ENCODE data around the gene EXOSC3. TPM values are rescaled to one million over a fixed set of nuclear protein-coding genes. Genes with fewer than 3 reads are reported as not detected.

EXOSC3 gene
- polyA plus RNA-seq, 3 donors, result 9.8 to 25.2 (median 19.6) TPM

GRCh38 chr9:37740128-37740527, 44.7 kb downstream of the EXOSC3 start:
- Mint-ChIP-seq H3K27me3 (ENCODE audit: low read depth in 3 of 3) (peaks cover 0 to 2% (median 2%) of the 10 kb centered on the region in 3 donors), H3K4me1 (no peaks in the 10 kb centered on the region), H3K9me3 (no peaks in the 10 kb centered on the region), H3K4me3 (no peak overlapping the region), H3K36me3 (no peaks in the 10 kb centered on the region), H3K27ac (no peak overlapping the region)
- no peaks in the 10 kb centered on the region for H3K27me3 ChIP-seq (ENCODE audit: control insufficient read depth in 2 of 2, insufficient read depth in 2 of 2, low read length in 2 of 2)
- no peak for DNase-seq
- no peak overlapping the region for H2AFZ ChIP-seq (ENCODE audit: insufficient read depth, low read depth, low read length, poor library complexity, severe bottlenecking)
- H3K9ac ChIP-seq (ENCODE audit: insufficient read depth, low read length, poor library complexity, severe bottlenecking), result no peak overlapping the region
- no peaks in the 10 kb centered on the region for H3K36me3 ChIP-seq (replicated peaks in 1 of 2; ENCODE audit: control insufficient read depth in 1 of 2, insufficient read depth in 2 of 2, low read length in 2 of 2)
- no peak overlapping the region for H3K27ac ChIP-seq (ENCODE audit: low read depth in 1 of 2, low read length in 2 of 2)
- no peak overlapping the region for H3K4me3 ChIP-seq (replicated peaks in 1 of 3; ENCODE audit: low read depth in 2 of 3, low read length in 3 of 3)
- no peaks in the 10 kb centered on the region for H3K79me2 ChIP-seq (ENCODE audit: insufficient read depth, low read length)
- 94% methylated on average over 16 of the region's 16 CpGs for WGBS (ENCODE audit: insufficient coverage)
- no peak overlapping the region for H3K4me2 ChIP-seq (replicated peaks; ENCODE audit: extremely low read depth, low read length, poor library complexity, severe bottlenecking)
- no peaks in the 10 kb centered on the region for H3K4me1 ChIP-seq (ENCODE audit: control insufficient read depth in 1 of 2, insufficient read depth in 2 of 2, low read length in 2 of 2)
- TF ChIP-seq, protein P1, sequence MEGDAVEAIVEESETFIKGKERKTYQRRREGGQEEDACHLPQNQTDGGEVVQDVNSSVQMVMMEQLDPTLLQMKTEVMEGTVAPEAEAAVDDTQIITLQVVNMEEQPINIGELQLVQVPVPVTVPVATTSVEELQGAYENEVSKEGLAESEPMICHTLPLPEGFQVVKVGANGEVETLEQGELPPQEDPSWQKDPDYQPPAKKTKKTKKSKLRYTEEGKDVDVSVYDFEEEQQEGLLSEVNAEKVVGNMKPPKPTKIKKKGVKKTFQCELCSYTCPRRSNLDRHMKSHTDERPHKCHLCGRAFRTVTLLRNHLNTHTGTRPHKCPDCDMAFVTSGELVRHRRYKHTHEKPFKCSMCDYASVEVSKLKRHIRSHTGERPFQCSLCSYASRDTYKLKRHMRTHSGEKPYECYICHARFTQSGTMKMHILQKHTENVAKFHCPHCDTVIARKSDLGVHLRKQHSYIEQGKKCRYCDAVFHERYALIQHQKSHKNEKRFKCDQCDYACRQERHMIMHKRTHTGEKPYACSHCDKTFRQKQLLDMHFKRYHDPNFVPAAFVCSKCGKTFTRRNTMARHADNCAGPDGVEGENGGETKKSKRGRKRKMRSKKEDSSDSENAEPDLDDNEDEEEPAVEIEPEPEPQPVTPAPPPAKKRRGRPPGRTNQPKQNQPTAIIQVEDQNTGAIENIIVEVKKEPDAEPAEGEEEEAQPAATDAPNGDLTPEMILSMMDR (IDR thresholded peaks at IDR 0.05), result no peak
- H3K9me3 ChIP-seq (replicated peaks in 1 of 2; ENCODE audit: control insufficient read depth in 1 of 2, insufficient read depth in 1 of 2, low read length in 2 of 2), result no peaks in the 10 kb centered on the region
- intact Hi-C loops (cut with micrococcal nuclease), result no loop called here
- H4K20me1 ChIP-seq (ENCODE audit: insufficient read depth, low read length), result no peaks in the 10 kb centered on the region

- no peaks in the 10 kb centered on the region for H3K9me3 ChIP-seq (replicated peaks in 1 of 2; ENCODE audit: control insufficient read depth in 1 of 2, insufficient read depth in 1 of 2, low read length in 2 of 2)
- H3K9ac ChIP-seq (ENCODE audit: insufficient read depth, low read length, poor library complexity, severe bottlenecking), result no peak overlapping the region
- WGBS (ENCODE audit: insufficient coverage), result 97% methylated on average over 4 of the region's 5 CpGs
- no peak overlapping the region for H3K4me2 ChIP-seq (replicated peaks; ENCODE audit: extremely low read depth, low read length, poor library complexity, severe bottlenecking)
- H3K79me2 ChIP-seq (ENCODE audit: insufficient read depth, low read length), result no peaks in the 10 kb centered on the region
- Mint-ChIP-seq H3K27ac (no peak overlapping the region), H3K4me1 (no peaks in the 10 kb centered on the region), H3K4me3 (no peak overlapping the region), H3K9me3 (no peaks in the 10 kb centered on the region), H3K36me3 (no peaks in the 10 kb centered on the region), H3K27me3 (ENCODE audit: low read depth in 3 of 3) (peaks cover 0 to 3% (median 2%) of the 10 kb centered on the region in 3 donors)
- no peaks in the 10 kb centered on the region for H3K27me3 ChIP-seq (ENCODE audit: control insufficient read depth in 2 of 2, insufficient read depth in 2 of 2, low read length in 2 of 2)
- H3K4me1 ChIP-seq (ENCODE audit: control insufficient read depth in 1 of 2, insufficient read depth in 2 of 2, low read length in 2 of 2), result no peaks in the 10 kb centered on the region
- DNase-seq, result no peak
- no peak overlapping the region for H3K27ac ChIP-seq (ENCODE audit: low read depth in 1 of 2, low read length in 2 of 2)
- no peaks in the 10 kb centered on the region for H3K36me3 ChIP-seq (replicated peaks in 1 of 2; ENCODE audit: control insufficient read depth in 1 of 2, insufficient read depth in 2 of 2, low read length in 2 of 2)
- H3K4me3 ChIP-seq (replicated peaks in 1 of 3; ENCODE audit: low read depth in 2 of 3, low read length in 3 of 3), result no peak overlapping the region
- intact Hi-C loops (cut with micrococcal nuclease), result no loop called here
- H2AFZ ChIP-seq (ENCODE audit: insufficient read depth, low read depth, low read length, poor library complexity, severe bottlenecking), result no peak overlapping the region
- TF ChIP-seq, protein P1 (IDR thresholded peaks at IDR 0.05), result no peak
- H4K20me1 ChIP-seq (ENCODE audit: insufficient read depth, low read length), result no peaks in the 10 kb centered on the region
Measured at GRCh38 chr9:37739222-37739621, 45.6 kb downstream of the EXOSC3 start.
